Measurements from ENCODE around the gene MED27. TPM values are rescaled to one million over a fixed set of nuclear protein-coding genes. Genes with fewer than 3 reads are reported as not detected.

MED27 gene
- total and polyA plus RNA-seq, 2 of the 4 experiments (the other 2 are of a cell fraction) = 50.2 to 63.4 TPM

DNA sequence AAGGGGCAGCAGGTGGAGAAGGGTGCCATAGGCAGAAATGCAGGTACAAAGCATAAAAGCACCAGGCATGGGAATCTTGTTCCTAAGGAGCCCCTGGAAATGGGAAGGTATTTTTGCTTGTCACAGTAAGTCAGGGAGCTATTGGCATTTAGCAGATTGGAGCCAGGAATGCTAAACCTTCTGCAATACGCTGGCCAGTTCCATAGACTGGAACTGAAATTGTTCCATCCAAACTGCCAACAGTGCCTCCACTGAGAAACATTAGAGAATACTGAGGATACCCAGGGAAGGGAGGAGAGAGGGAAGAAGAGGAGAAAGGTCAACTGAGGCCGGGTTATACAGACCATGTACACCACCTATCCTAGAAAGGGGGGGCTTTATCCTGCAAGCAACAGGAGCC is 162.7 kb downstream of the MED27 start:
- Histone ChIP-seq H2BK120ac (ENCODE audit: low read depth, low read length) (no peak overlapping the region), H4K91ac (ENCODE audit: insufficient read depth, low read depth, low read length) (no peak overlapping the region), H4K20me1 (ENCODE audit: insufficient read depth, low read length) (peaks cover 28% of the 10 kb centered on the region), H2AK9ac (replicated peaks; ENCODE audit: low read depth, low read length, poor library complexity) (no peak overlapping the region), H2AK5ac (ENCODE audit: low read depth, low read length) (no peak overlapping the region), H3K4me2 (ENCODE audit: low read depth, low read length) (no peak overlapping the region), H3K4ac (ENCODE audit: low read depth, low read length) (no peak overlapping the region), H3K36me3 (ENCODE audit: control insufficient read depth, insufficient read depth, low read length) (no peaks in the 10 kb centered on the region; the same call in 1 of the 2 replicates), H3K27me3 (ENCODE audit: control insufficient read depth, insufficient read depth, low read length) (no peaks in the 10 kb centered on the region), H3K56ac (ENCODE audit: extremely low read depth, insufficient read depth, low read length) (no peak overlapping the region), H3K9me3 (ENCODE audit: control insufficient read depth, insufficient read depth, low read length) (no peaks in the 10 kb centered on the region), H2BK5ac (ENCODE audit: low read depth, low read length, poor library complexity, severe bottlenecking) (no peak overlapping the region), H3K9me1 (ENCODE audit: insufficient read depth, low read length) (peaks cover 20% of the 10 kb centered on the region), H4K5ac (ENCODE audit: low read depth, low read length) (no peak overlapping the region), H2BK20ac (ENCODE audit: low read depth, low read length) (no peak overlapping the region), H2AFZ (replicated peaks; ENCODE audit: low read length, poor library complexity) (no peak overlapping the region), H2BK15ac (ENCODE audit: low read depth, low read length) (no peak overlapping the region), H4K8ac (ENCODE audit: low read depth in 2 of 2, low read length in 2 of 2) (no peak overlapping the region), H3K79me1 (ENCODE audit: low read depth in 1 of 2, low read length in 2 of 2) (peaks cover 20 to 42% of the 10 kb centered on the region in 2 experiments), H3K9ac (ENCODE audit: low read depth, low read length) (no peak overlapping the region), H3K27ac (ENCODE audit: insufficient read depth, low read length) (no peak overlapping the region), H3K4me3 (ENCODE audit: insufficient read depth, low read depth, low read length) (no peak overlapping the region), H3K23ac (ENCODE audit: low read depth, low read length) (no peak overlapping the region), H3K18ac (ENCODE audit: low read depth, low read length) (no peak overlapping the region), H3K4me1 (ENCODE audit: control insufficient read depth, insufficient read depth, low read length) (no peaks in the 10 kb centered on the region), H3K14ac (replicated peaks; ENCODE audit: low read depth, low read length) (no peak overlapping the region)
- BruUV-seq (replicated peaks) = no TSS peak
- CTCF ChIA-PET = no interaction called here
- no CpG with 5 or more reads among the region's 2 CpGs for WGBS, 2 experiments (ENCODE audit: extremely low coverage in 2 of 2, insufficient read length in 1 of 2)
- POLR2A ChIA-PET (ENCODE audit: unreplicated experiment) = no interaction called here
- TF ChIP-seq MXI1 (IDR thresholded peaks at IDR 0.05; ENCODE audit: borderline replicate concordance, low read depth, low read length) = no peak
- TF ChIP-seq MAFK (IDR thresholded peaks at IDR 0.05; ENCODE audit: low read depth, low read length) = no peak
- no peak for TF ChIP-seq RCOR1 (IDR thresholded peaks at IDR 0.05; ENCODE audit: insufficient replicate concordance, low read length)
- TF ChIP-seq NFE2L2 (IDR thresholded peaks at IDR 0.05; ENCODE audit: low read depth, low read length) = no peak
- TF ChIP-seq, protein P1, sequence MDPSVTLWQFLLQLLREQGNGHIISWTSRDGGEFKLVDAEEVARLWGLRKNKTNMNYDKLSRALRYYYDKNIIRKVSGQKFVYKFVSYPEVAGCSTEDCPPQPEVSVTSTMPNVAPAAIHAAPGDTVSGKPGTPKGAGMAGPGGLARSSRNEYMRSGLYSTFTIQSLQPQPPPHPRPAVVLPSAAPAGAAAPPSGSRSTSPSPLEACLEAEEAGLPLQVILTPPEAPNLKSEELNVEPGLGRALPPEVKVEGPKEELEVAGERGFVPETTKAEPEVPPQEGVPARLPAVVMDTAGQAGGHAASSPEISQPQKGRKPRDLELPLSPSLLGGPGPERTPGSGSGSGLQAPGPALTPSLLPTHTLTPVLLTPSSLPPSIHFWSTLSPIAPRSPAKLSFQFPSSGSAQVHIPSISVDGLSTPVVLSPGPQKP (IDR thresholded peaks at IDR 0.05; ENCODE audit: borderline replicate concordance, low read depth, low read length) = no peak
- TF ChIP-seq RFX5 (IDR thresholded peaks at IDR 0.05; ENCODE audit: low read depth, low read length) = no peak
- no peak for TF ChIP-seq FOS (IDR thresholded peaks at IDR 0.05; ENCODE audit: low read depth, low read length)
- no peak for TF ChIP-seq RAD21 (IDR thresholded peaks at IDR 0.05; ENCODE audit: low read length)
- no peak for TF ChIP-seq CHD1 (IDR thresholded peaks at IDR 0.05; ENCODE audit: low read depth, low read length)
- TF ChIP-seq CTCF (conservative IDR thresholded peaks at IDR 0.05; ENCODE audit: low read depth, low read length) = no peak
- TF ChIP-seq POLR2A (IDR thresholded peaks at IDR 0.05; ENCODE audit: low read depth, low read length) = no peak
- TF ChIP-seq CEBPB (IDR thresholded peaks at IDR 0.05; ENCODE audit: low read depth, low read length) = no peak
- no peak for TF ChIP-seq MAZ (IDR thresholded peaks at IDR 0.05; ENCODE audit: borderline replicate concordance, low read depth, low read length)
- TF ChIP-seq SMC3 (IDR thresholded peaks at IDR 0.05; ENCODE audit: low read depth, low read length) = no peak
- intact Hi-C loops (cut with micrococcal nuclease) = no loop called here
- no peak for ATAC-seq (ENCODE audit: low read depth)
- no peak for DNase-seq
- dilution Hi-C loops (cut with HindIII; ENCODE audit: low sequenced_read_pairs, unreplicated experiment) = no loop called here
- in situ Hi-C loops (cut with MboI; ENCODE audit: low sequenced_read_pairs) = no loop called here
